Inferior parietal cortex (tissue), 1 donor: Measurements from ENCODE around the gene ADARB1.
A peak's percentile ranks its signal among the peaks of the same experiment; 100 is the strongest.

ENCODE experiments used
- DNase-seq: peaks from one replicate; pipeline ENCODE4 v3.0.0-alpha.2; 2016; ENCODE audit errors: extremely low spot score

Gene ADARB1

GRCh38 chr21:45074818-45075595 is 627 bp downstream of the ADARB1 start:
- DNase-seq: peak; percentile 23

- peak; percentile 6 for DNase-seq
These were observed 1.3 kb downstream of the ADARB1 start for GRCh38 chr21:45075596-45076244.

DNA sequence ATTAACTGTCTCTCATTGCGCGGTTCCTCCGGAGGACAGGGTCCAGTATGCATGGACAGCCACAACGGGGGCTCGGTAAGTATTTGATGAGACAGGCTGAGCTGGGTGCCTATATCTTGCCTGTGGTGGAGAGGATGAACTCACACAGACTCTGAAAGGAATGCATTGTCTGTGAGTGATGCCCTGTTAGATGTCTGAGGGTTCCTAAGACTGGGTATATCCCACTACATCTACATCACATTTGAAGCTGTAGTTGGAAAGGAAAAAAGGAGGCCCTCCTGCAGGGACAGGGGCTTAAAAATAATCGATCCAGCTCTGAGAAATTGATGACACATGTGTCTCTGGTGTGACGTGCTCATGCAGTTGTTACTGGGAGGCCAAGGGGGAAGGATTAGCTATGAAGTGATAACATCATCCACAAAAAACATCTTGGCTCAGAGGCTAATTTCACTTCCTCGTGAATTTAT is 1.9 kb downstream of the ADARB1 start:
- no peak for DNase-seq

GRCh38 chr21:45078371-45078770 is 4.0 kb downstream of the ADARB1 start:
- DNase-seq: no peak

DNA sequence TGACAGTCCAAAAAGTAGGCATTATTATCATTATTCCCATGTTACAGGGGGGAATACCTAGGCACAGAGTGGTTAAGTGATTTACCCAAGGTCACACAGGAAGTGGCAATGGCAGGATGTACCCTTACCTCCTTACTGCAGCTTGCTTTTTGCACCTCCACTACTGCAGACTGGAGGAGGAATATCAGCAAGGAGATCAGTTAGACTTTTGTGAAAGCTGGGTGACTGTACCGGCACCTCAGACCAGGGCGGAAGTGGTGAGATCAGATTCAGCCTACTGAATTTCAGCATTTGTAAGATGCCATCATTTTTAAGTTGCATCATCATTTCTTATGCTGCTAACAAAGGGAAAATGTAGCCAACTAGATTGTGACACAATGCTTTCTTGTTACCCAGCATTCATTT is 4.5 kb downstream of the ADARB1 start:
- DNase-seq: no peak

DNA sequence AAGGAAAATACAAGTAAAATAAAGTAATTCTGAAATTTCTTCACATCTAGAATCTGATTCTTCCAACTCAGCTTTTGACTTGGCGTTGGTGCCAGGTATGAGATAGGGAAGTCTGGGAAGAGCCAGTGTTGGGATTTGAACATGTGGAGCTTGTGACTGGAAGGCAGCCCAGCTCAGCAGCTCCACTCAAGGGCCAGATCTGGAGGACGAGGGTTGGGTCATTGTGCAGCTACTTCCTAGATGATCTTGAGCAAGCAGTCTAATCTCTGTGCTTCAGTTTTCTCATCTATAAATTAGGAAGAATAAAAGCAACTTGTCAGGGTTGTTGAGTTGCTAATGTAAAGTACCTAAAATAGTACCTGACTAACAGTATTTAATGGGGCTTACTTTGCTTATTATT is 5.0 kb downstream of the ADARB1 start:
- no peak for DNase-seq

GRCh38 chr21:45080232-45080631 is 5.9 kb downstream of the ADARB1 start:
- no peak for DNase-seq

- DNase-seq: no peak
These were observed 6.4 kb downstream of the ADARB1 start for GRCh38 chr21:45080639-45081414.

DNA sequence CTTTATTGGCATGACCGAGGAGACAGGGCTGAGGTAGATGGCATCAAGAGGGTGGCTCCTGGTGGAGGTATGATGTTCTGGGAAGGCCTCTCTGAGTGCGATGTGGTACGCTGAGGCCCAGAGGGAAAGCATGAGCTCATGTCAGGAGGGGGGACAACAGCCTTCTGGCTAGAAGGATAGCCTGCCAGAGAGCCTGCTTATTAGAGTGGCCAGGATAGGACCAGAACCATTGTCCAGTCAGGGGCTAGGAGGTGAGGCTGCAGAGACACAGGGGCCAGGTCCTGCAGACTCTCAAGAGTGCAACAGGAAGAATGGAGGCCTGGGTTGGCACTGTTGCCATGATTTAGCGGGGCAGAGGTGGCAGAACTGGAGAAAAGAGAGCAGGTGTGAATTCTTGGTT is 7.3 kb downstream of the ADARB1 start:
- DNase-seq: no peak

DNA sequence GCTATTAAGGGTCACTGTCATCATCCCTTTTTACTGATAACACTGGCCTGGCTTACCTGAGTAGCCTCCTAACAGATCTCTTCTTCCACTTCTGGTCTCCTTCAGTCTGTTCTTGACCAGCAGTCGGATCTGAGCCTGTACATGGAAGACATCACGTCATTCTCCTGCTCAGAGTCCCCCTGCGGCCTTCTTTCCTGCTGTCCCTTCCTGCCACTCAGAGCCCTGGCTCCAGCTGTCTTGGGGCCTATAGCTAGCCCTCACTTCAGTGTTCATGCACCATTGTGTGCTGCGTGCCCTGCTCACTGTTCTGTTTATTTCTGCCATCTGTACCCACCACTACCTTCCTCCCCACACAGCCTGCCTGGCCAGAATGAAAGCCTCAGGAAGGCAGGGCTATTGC is 8.4 kb downstream of the ADARB1 start:
- DNase-seq: no peak

- DNase-seq: no peak
These were observed 9.7 kb downstream of the ADARB1 start for GRCh38 chr21:45084121-45084520.

DNA sequence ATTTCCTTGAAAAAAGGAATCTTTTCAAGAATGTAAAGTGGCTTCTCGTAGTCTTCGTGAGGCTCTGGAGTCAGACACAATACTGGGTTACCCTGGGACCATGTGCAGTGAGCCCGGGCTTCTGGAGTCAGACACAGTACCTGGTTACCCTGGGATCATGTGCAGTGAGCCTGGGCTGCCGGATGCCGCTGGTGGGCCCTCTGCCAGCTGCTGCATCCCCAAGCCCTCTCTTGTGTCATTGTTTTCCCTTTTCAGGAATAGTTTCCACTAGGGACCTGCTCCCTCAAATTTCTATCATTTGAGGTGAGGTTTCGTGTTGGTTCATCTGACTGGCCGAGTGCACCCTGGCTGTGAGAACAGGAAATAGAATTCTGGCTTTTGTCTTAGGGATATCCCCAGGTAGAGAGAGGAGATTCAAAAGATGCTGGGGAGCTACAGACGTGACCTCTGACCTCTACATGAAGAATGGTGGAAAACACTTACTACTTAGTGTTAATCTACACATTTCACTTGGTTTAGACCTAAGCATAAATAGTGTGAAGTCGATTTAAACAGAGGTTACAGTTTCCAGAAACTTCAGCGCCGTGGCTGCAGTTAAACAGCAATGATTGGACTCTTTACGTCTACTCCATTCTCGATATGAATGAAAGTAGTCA is 10.6 kb downstream of the ADARB1 start:
- DNase-seq: no peak

- no peak for DNase-seq
These were observed 11.3 kb downstream of the ADARB1 start for GRCh38 chr21:45085700-45086099.

DNA sequence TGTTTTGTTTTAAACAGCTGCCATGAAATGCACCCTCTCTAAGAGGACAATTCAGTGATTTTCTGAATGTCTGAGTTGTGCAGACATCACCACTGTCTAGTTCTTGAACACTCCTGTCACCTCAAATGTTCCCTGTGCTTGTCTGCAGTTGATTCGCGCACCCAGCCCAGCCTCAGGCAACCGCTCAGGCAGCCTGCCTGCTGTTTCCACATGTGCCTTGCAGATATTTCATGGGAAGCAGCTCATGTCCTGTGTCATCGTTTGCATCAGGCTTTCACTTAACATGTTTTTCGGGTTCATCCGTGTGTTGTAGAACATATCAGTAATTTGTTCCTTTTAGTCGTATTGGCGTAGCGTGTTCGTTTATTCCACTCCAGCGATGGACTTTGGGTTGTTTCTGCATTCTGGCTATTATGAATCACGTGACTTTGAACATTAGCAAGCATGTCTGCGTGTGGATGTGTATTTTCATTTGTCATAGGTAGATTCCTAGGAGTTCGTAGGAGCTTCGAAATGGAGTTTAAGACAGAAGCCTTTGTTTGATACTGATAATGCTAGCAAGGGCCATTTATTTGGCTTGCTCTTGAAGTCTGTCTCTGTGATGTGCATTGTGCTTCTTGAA is 12.1 kb downstream of the ADARB1 start:
- no peak for DNase-seq

DNA sequence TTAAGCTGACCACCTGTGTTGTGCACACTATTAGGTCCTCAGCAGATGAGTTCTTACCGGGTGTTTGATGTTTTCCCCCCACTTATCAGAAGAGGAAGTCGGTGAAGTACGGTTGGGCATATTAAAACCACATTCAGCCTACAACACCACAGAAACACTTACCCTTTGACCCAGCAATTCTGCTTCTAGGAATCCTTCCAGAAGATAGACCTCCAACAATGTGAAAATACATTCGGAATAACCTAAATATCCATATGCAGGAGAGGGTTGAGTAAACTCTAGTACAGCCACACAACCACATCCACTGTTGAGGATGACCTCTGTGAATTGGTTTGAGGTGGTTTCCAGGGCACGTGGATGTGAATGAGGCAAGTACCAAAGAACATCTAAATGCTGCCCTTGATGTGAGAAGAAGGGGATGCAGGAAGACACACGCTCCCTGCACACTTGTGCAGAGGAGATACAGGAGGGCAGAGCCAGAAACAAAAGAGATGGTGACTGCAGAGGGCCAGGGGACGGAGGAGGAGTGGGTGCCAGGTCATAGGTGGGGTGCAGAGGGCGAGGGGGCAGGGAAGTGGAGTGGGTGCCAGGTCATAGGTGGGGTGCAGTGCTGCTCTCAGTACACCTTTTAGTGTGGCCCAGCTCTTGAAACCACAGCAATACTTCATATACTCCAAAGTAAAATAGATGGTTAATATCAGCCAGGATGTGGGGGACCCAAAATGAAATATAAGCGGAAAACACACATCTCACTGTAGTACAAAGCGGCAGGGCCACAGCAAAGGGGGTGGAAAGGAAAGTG is 12.8 kb downstream of the ADARB1 start:
- DNase-seq: no peak

- no peak for DNase-seq
These were observed 13.7 kb downstream of the ADARB1 start for GRCh38 chr21:45088116-45088515.

DNA sequence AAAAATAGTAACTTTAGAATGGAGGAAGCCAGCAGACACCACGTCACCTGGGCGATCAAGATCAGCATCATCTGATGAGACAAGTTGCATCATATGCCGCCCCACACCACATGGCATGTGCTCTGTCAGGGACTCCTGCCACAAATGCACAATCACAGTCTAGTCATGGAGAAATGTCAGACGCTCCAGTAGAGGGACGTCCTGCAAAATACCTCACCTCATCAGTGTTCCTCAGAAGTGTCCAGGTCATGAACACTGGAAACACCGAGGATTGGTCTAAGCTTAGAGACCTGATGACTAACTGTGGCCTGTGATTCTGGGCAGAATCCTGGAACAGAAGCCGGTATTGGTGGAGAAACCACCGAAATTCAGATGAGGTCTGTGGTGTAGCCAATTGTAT is 14.3 kb downstream of the ADARB1 start:
- DNase-seq: no peak

- no peak for DNase-seq
These were observed 15.6 kb downstream of the ADARB1 start for GRCh38 chr21:45089964-45090363.

- DNase-seq: no peak
These were observed 16.6 kb downstream of the ADARB1 start for GRCh38 chr21:45090966-45091365.

DNA sequence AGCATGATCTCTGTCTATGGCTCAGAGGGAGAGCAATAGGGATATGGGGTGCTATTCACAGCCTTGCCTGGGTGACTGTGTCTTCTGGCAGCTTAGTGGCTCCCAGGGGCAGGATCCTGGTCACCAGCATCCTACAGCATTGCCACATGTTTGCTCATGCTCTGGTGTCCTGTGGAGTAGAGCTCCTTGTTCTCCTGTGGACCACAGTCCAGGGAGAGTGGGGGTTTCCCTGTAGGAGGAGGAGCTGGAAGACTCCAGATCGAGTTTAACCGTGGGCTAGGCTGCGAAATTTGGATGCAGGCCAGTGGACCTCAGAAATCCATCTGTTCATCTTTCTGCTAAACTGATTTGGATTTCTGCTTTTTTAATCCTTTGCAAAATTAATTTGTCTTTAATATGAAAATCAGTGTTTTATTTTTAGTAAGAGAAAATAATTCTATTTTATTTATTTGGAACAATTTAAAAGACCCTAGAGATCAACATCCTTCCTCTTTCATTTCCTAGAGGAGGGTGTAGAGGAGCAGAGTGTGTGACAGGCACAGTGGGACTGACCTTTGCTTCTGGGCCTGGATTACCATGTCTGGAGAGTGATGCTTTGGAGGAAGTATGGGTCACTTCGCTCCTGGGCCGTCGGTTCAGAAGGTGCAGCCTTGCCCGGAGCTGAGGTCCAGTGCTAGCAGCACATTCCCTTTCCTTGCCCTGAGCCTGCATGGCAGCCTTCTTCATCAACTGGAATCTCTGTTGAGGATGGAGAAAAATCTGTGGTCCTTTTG is 17.4 kb downstream of the ADARB1 start:
- DNase-seq: no peak
